Measurements from ENCODE around the gene RGS9. TPM values are rescaled to one million over a fixed set of nuclear protein-coding genes. Genes with fewer than 3 reads are reported as not detected.

Gene RGS9
- total and polyA plus RNA-seq, 2 of the 13 experiments (the other 11 are each of a cell fraction or from before 2014, with no cell fraction given) = 0.44 to 0.74 TPM

DNA sequence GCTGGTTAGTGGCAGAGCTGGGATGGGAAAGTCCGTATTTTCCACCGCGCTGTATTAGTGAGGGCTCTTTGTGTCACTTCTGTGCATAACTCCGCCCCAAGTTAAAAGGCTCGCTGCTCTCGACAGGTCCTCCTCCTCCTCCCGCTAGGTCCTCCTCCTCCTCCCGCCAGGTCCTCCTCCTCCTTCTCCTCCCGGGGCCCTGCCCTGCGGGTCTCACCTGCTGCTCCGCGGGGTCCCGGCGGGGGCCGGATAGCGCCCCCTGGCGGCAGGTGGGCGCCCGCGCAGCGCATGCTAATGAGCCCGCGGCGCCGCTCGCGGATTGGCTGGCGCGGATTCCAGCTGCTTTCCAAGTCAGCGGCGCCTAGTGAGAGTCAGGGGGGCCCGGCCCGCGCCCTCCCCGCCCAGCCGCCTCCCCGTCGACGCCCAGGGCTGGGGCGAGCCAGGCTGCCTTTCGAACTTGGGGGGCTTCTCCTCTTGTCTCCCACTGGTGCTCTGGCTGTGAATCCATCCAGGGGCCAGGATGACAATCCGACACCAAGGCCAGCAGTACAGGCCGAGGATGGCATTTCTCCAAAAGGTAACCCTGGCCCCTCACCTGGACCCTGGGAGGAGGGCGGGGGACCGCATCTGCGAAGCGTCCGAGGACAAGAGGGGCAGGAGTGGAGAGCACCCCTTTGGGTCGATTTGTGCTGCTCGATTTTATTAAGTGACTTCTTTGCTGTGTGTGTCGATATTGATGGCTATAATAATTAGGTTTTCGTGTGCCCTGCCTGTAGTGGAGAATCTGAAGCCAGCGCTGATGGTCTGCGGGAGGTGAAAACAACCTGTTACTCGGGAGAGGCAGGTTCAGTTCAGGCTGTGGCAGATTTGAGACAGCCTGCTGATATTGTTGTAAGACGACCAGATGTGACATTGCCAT lies at the start of gene RGS9 (continued):
- TF ChIP-seq PHF8 (CRISPR knock-in tag; IDR thresholded peaks at IDR 0.05) (no peak), KDM3A (CRISPR knock-in tag; IDR thresholded peaks at IDR 0.05; ENCODE audit: low read depth) (peak; percentile 67; the same call in 1 of the 2 replicates), RBFOX2 (IDR thresholded peaks at IDR 0.05; ENCODE audit: low read depth, low read length) (no peak), NFRKB (IDR thresholded peaks at IDR 0.05) (no peak), CEBPB (IDR thresholded peaks at IDR 0.05; ENCODE audit: borderline replicate concordance, low read depth, low read length) (no peak), KMT2B (CRISPR knock-in tag; IDR thresholded peaks at IDR 0.05) (0 out of 2 replicates have a peak, but pooled peaks have one; percentile 32), NKX3-1 (CRISPR knock-in tag; IDR thresholded peaks at IDR 0.05) (no peak), ZNF263 (CRISPR knock-in tag; IDR thresholded peaks at IDR 0.05) (peak; percentile 99), ZFP36L1 (CRISPR knock-in tag; IDR thresholded peaks at IDR 0.05) (no peak), TCF7 (IDR thresholded peaks at IDR 0.05; ENCODE audit: low read depth) (no peak), ZNF614 (CRISPR knock-in tag; IDR thresholded peaks at IDR 0.05; ENCODE audit: borderline replicate concordance) (peak; percentile 77; the same call in 1 of the 2 replicates), SIX1 (CRISPR knock-in tag; IDR thresholded peaks at IDR 0.05; ENCODE audit: borderline replicate concordance) (no peak), DNMT3B (CRISPR knock-in tag; conservative IDR thresholded peaks at IDR 0.05) (no peak), PHF21A (CRISPR knock-in tag; IDR thresholded peaks at IDR 0.05) (peak; percentile 20; the same call in 1 of the 2 replicates), ELF3 (CRISPR knock-in tag; IDR thresholded peaks at IDR 0.05) (peak; percentile 39; the same call in 1 of the 2 replicates), ZNF782 (CRISPR knock-in tag; IDR thresholded peaks at IDR 0.05; ENCODE audit: borderline replicate concordance) (peak; percentile 63; the same call in 1 of the 2 replicates), ZSCAN30 (CRISPR knock-in tag; IDR thresholded peaks at IDR 0.05) (no peak), NR2F6 (IDR thresholded peaks at IDR 0.05) (no peak), NR2F6 (CRISPR knock-in tag; IDR thresholded peaks at IDR 0.05) (peak; percentile 50; the same call in 1 of the 2 replicates)
- TF ChIP-seq, protein P1, sequence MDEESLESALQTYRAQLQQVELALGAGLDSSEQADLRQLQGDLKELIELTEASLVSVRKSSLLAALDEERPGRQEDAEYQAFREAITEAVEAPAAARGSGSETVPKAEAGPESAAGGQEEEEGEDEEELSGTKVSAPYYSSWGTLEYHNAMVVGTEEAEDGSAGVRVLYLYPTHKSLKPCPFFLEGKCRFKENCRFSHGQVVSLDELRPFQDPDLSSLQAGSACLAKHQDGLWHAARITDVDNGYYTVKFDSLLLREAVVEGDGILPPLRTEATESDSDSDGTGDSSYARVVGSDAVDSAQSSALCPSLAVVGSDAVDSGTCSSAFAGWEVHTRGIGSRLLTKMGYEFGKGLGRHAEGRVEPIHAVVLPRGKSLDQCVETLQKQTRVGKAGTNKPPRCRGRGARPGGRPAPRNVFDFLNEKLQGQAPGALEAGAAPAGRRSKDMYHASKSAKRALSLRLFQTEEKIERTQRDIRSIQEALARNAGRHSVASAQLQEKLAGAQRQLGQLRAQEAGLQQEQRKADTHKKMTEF (CRISPR knock-in tag; IDR thresholded peaks at IDR 0.05) = peak; percentile 67
- TF ChIP-seq, protein P2, sequence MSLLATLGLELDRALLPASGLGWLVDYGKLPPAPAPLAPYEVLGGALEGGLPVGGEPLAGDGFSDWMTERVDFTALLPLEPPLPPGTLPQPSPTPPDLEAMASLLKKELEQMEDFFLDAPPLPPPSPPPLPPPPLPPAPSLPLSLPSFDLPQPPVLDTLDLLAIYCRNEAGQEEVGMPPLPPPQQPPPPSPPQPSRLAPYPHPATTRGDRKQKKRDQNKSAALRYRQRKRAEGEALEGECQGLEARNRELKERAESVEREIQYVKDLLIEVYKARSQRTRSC (CRISPR knock-in tag; IDR thresholded peaks at IDR 0.05; ENCODE audit: low read depth) = no peak
- TF ChIP-seq, protein P3, sequence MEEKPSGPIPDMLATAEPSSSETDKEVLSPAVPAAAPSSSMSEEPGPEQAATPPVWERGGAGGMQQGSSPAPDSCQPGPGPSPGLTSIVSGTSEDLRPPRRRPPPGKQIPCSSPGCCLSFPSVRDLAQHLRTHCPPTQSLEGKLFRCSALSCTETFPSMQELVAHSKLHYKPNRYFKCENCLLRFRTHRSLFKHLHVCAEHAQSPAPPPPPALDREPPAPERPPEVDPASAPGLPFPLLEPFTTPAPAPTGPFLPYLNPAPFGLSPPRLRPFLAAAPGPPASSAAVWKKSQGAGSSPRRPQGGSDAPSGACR (CRISPR knock-in tag; IDR thresholded peaks at IDR 0.05) = 0 out of 2 replicates have a peak, but pooled peaks have one; percentile 63
- TF ChIP-seq, protein P4, sequence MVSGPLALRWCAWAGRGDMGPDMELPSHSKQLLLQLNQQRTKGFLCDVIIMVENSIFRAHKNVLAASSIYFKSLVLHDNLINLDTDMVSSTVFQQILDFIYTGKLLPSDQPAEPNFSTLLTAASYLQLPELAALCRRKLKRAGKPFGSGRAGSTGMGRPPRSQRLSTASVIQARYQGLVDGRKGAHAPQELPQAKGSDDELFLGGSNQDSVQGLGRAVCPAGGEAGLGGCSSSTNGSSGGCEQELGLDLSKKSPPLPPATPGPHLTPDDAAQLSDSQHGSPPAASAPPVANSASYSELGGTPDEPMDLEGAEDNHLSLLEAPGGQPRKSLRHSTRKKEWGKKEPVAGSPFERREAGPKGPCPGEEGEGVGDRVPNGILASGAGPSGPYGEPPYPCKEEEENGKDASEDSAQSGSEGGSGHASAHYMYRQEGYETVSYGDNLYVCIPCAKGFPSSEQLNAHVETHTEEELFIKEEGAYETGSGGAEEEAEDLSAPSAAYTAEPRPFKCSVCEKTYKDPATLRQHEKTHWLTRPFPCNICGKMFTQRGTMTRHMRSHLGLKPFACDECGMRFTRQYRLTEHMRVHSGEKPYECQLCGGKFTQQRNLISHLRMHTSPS (CRISPR knock-in tag; IDR thresholded peaks at IDR 0.05; ENCODE audit: low read depth) = no peak
- TF ChIP-seq, protein P5, sequence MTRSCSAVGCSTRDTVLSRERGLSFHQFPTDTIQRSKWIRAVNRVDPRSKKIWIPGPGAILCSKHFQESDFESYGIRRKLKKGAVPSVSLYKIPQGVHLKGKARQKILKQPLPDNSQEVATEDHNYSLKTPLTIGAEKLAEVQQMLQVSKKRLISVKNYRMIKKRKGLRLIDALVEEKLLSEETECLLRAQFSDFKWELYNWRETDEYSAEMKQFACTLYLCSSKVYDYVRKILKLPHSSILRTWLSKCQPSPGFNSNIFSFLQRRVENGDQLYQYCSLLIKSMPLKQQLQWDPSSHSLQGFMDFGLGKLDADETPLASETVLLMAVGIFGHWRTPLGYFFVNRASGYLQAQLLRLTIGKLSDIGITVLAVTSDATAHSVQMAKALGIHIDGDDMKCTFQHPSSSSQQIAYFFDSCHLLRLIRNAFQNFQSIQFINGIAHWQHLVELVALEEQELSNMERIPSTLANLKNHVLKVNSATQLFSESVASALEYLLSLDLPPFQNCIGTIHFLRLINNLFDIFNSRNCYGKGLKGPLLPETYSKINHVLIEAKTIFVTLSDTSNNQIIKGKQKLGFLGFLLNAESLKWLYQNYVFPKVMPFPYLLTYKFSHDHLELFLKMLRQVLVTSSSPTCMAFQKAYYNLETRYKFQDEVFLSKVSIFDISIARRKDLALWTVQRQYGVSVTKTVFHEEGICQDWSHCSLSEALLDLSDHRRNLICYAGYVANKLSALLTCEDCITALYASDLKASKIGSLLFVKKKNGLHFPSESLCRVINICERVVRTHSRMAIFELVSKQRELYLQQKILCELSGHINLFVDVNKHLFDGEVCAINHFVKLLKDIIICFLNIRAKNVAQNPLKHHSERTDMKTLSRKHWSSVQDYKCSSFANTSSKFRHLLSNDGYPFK (CRISPR knock-in tag; IDR thresholded peaks at IDR 0.05; ENCODE audit: borderline replicate concordance) = no peak

All from HepG2 (cell line).